ENCODE results near the gene PLEKHG2.

The PLEKHG2 gene

GRCh38 chr19:39412867-39413271, 400 bp downstream of the PLEKHG2 start:
- H3K4me3 ChIP-seq (ENCODE audit: low read depth, low read length): peak overlapping the region; percentile 86
- TF ChIP-seq, protein P1, sequence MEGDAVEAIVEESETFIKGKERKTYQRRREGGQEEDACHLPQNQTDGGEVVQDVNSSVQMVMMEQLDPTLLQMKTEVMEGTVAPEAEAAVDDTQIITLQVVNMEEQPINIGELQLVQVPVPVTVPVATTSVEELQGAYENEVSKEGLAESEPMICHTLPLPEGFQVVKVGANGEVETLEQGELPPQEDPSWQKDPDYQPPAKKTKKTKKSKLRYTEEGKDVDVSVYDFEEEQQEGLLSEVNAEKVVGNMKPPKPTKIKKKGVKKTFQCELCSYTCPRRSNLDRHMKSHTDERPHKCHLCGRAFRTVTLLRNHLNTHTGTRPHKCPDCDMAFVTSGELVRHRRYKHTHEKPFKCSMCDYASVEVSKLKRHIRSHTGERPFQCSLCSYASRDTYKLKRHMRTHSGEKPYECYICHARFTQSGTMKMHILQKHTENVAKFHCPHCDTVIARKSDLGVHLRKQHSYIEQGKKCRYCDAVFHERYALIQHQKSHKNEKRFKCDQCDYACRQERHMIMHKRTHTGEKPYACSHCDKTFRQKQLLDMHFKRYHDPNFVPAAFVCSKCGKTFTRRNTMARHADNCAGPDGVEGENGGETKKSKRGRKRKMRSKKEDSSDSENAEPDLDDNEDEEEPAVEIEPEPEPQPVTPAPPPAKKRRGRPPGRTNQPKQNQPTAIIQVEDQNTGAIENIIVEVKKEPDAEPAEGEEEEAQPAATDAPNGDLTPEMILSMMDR (conservative IDR thresholded peaks at IDR 0.05; ENCODE audit: low read depth, low read length): no peak
- DNase-seq (ENCODE audit: low read depth): no peak

DNA sequence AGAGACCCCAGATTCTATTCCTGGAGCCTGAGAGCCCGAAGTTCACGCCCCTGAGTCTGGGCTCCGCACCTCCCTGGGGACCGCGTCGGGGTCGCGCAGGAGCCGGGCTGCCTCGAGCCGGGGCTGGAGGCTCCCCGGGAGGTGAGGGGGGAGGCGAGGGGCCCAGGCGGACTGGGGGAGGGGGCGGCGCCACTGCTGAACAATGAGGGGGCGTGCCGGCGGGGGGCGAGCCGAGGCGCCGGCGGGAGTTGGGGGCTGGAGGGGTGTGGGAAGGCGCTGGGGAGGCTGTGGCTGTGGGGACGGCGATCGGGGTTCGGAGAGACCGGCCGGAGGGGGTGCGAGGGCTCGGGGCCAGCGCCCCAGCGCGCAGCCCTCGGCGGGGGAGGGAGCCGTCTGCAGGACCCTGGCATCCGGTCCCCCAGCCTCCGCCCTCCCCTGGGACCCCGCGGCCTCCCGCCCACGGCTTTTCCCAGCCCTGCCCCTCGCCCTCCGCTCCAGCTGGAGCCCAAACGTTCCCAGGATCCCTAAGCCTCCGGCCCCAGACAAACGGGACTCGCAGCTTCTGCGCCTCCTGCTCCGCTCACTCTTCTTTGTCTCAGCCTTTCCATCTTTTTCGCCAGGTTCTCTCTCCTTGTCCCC, 922 bp downstream of the PLEKHG2 start:
- peak overlapping the region; percentile 86 for H3K4me3 ChIP-seq (ENCODE audit: low read depth, low read length)
- DNase-seq (ENCODE audit: low read depth): peak; percentile 50
- TF ChIP-seq, protein P1 (conservative IDR thresholded peaks at IDR 0.05; ENCODE audit: low read depth, low read length): no peak

GRCh38 chr19:39413911-39414608, 1.6 kb downstream of the PLEKHG2 start:
- no peak for DNase-seq (ENCODE audit: low read depth)
- TF ChIP-seq, protein P1 (conservative IDR thresholded peaks at IDR 0.05; ENCODE audit: low read depth, low read length): peak; percentile 35
- H3K4me3 ChIP-seq (ENCODE audit: low read depth, low read length): peak overlapping the region; percentile 86

DNA sequence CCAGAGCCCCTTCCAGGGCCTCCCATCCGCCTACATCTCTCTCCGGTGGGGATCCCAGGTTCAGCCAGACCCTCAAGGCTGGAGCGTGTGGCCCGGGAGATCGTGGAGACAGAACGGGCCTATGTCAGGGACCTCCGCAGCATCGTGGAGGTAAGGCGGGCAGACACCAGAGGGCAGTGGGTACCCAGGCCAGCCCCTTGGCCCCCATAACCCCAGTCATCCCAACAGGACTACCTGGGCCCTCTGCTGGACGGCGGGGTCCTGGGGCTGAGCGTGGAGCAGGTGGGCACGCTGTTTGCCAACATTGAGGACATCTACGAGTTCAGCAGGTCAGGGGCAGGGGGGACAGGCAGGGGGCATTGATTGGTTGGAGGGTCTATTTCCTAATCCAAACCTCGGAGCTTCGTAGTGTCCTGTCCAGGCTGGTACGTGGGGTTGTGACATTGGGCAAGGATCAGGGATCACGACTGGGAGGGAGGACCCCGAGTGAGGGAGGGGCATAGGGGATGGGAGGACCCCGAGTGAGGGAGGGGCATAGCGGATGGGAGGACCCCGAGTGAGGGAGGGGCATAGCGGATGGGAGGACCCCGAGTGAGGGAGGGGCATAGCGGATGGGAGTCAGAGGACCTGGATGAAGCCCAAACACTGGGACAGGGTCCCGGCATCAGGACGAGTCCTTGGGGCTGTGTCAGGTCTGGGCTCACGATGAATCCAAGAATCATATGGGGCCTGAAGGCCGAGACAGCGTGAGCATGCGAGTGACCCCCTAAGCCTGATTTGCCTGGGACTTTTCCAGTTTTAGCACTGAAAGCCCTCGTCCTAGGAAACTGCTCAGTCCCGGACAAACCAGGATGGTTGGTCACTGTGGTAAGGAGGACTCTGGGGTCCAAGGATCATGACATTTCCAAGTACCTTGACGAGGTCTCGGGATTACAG, 2.9 kb downstream of the PLEKHG2 start:
- TF ChIP-seq, protein P1 (conservative IDR thresholded peaks at IDR 0.05; ENCODE audit: low read depth, low read length): peak; percentile 19
- DNase-seq (ENCODE audit: low read depth): no peak
- peak overlapping the region; percentile 86 for H3K4me3 ChIP-seq (ENCODE audit: low read depth, low read length)

DNA sequence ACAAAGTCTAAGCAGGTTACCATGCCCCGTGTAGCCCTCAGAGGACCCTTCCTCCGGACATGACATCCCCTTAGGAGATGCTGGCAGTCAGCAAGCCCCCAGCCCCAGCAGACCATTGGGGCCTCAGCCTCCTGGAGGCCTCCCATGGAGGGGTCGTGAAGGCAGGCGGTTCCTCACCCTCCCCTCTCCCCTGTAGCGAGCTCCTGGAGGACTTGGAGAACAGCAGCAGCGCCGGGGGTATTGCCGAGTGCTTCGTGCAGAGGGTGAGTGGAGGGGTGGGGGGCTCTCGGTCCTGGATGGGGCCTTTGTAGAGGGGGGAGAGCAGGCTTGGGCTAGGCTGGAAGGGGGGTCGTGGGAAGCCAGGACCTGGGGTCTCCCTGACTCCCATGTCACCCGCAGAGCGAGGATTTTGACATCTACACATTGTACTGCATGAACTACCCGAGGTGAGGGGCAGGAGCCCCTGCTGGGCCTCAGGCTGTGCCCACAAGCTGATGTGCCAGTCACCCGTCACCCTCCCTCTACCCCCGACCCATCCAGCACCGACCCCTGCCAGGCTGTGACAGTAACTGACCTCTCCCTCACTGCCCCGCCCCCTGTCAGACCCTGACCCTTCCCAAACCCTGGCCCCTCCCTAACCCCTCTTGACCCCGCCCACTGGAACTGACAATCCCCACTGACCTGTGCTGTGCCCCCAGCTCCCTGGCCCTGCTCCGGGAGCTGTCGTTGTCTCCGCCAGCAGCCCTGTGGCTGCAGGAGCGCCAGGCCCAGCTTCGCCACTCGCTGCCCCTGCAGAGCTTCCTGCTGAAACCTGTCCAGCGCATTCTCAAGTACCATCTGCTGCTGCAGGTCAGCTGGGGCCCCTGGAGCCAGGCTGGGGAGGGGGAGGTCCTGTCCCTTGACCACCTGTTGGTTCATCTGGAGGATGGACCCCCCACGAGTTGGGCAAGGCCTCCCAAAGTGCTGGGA, 4.0 kb downstream of the PLEKHG2 start:
- no peak for DNase-seq (ENCODE audit: low read depth)
- no peak overlapping the region for H3K4me3 ChIP-seq (ENCODE audit: low read depth, low read length)
- TF ChIP-seq, protein P1 (conservative IDR thresholded peaks at IDR 0.05; ENCODE audit: low read depth, low read length): no peak

Data from choroid plexus epithelial cell (primary cell).